Stimulated activated CD4-positive, alpha-beta T cell treated with anti-CD3 and anti-CD28 coated beads, Interleukin-1b, Interleukin-23, amount 100 ng/mL, for 4 hours (primary cell): ENCODE measurements around the gene ZNRD2.

Experiments used
- DNase-seq, 2 donors: peaks; one replicate each; pipeline ENCODE4 v3.0.0-alpha.2; 2020; ENCODE audit warnings: low read depth in 2 of 2

The ZNRD2 gene

GRCh38 chr11:65573391-65574079, 3.3 kb downstream of the ZNRD2 start:
- DNase-seq = no peak

- DNase-seq = peak; percentile 74 to 86
Measured at GRCh38 chr11:65574109-65574810, 4.0 kb downstream of the ZNRD2 start.

DNA sequence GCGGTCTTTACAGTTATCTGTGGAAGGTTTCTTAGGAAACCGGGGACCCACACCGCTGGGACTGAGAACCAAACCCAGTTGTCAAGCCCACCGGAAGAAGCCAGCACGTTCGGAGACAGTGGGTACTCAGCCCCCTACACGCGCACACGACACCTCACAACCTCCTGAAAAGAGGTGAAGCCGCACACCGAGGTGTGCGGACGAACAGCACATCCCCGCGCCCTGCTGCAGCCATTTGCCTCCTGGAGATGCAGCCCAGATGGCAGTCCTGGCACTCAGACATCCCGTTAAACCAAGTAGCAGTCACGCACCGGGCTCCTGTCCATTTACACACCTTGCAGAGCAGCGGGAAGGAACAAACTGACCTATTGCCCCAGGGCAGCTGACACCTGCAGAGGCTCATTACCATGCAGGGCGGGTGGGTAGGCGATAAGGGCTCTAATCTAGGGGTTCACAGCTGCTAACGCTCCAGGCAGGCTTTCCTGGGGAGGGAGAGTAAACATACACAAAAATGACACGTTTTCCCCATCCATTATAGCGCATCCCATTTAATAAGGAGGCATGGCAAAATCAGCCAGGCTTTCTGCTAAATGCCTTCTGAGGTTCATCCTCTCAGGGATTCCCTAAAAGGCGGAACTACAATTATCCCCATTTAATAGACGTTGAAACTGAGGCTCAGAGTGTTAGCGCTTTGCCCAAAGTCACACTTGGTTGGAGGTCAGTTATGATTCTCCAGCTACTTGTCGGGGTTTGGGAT, 4.7 kb downstream of the ZNRD2 start:
- no peak for DNase-seq

- DNase-seq = peak; percentile 67 to 73
Measured at GRCh38 chr11:65575568-65576231, 5.4 kb downstream of the ZNRD2 start, which contains the start of gene EHBP1L1. Gene EHBP1L1, plus strand, starts transcription at chr11:65576053. Its CDS starts 250 bp downstream, at chr11:65576303.

DNA sequence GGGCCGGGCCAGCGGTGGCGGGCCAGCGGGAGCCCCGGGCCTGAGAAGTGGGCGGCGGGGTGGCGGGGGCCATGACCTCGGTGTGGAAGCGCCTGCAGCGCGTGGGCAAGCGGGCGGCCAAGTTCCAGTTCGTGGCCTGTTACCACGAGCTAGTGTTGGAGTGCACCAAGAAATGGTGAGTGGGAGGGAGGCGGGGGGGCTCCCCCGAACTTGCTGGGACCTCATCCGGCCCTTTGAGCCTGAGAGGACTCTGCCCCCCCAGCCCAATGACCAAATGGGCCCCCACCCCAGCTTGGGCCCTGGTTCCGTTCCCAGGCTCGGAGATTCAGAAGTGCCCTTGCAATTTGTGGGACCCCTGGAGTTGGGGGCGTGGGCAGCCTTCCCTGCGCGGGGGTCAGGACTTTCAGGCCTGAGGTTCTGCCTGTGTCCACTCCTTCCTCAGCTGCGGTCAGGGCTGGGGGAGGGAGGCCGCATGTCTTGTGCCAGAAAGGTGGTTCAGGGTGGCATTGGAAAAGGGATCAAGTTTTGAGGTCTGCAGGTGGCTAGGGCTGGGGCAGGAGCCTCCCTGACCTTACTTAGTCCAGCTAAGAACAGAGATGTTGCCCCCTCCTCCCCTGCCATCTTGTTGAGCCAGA, 6.1 kb downstream of the ZNRD2 start:
- no peak for DNase-seq

- no peak for DNase-seq
Measured at GRCh38 chr11:65576867-65577755, 6.8 kb downstream of the ZNRD2 start.

- DNase-seq = no peak
Measured at GRCh38 chr11:65577756-65578109, 7.5 kb downstream of the ZNRD2 start.

- no peak for DNase-seq
Measured at GRCh38 chr11:65578134-65578533, 7.9 kb downstream of the ZNRD2 start.

DNA sequence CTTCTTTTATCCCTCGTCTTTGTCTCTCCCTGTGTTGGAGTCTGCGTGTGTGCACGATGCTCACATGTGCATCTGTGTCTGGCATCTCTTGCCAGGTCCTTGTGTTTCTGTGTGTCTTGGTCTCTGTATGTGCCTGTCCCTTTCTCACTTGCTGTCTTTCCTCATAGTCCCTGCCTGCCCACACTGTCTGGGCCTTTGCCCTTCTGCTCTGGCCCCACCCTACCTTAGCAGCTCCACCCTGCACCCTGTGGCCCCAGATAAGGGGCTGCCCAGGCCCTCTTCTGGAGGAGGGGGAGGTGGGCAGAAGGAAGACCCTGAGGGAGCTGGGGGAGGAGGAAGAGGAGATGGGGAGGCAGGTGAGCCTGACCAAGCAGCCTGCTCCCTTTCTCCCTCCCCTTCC, 8.4 kb downstream of the ZNRD2 start:
- no peak for DNase-seq

- DNase-seq = no peak
Measured at GRCh38 chr11:65579291-65579690, 9.0 kb downstream of the ZNRD2 start.

DNA sequence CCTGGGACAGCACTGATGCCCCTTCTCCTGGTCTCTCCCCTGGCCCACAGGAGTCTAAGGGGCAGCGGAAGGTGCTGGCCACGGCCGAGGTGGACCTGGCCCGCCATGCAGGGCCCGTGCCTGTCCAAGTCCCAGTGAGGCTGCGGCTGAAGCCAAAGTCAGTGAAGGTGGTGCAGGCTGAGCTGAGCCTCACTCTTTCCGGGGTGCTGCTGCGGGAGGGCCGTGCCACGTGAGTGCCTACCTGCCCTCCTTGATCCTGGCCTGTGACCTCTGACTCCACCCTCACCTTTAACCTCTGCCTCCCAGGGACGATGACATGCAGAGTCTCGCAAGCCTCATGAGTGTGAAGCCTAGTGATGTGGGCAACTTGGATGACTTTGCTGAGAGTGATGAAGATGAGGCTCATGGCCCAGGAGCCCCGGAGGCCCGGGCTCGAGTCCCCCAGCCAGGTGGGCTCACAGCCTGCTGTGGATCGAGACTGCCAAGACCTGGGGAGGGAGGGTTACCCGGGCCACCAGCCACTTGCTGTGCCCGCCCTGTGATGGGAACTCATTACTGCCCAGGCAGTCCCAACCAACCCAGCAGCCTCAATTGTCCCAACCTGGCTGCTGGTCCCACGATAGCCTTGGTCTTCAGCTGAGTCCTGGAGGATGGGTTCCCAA, 9.9 kb downstream of the ZNRD2 start:
- DNase-seq = no peak

GRCh38 chr11:65580756-65581155, 10.5 kb downstream of the ZNRD2 start:
- DNase-seq = no peak

- no peak for DNase-seq
Measured at GRCh38 chr11:65581928-65582327, 11.7 kb downstream of the ZNRD2 start.

- DNase-seq = no peak
Measured at GRCh38 chr11:65583589-65583988, 13.3 kb downstream of the ZNRD2 start.

DNA sequence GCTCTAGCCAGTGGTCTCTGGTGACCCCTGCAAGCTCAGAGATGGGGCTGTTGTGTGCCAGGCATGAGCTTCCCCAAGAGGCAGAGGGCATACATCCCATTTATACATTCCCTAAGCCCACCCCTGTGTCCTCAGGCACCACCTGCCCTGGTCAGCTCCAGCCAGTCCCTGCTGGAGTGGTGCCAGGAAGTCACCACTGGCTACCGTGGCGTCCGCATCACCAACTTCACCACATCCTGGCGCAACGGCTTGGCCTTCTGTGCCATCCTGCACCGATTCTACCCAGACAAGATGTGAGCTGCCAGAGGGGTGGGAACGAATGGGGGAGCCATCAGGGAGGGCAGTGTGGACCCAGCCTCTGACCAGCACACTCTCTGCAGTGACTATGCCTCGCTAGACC, 13.8 kb downstream of the ZNRD2 start:
- DNase-seq = no peak

- no peak for DNase-seq
Measured at GRCh38 chr11:65584723-65585171, 14.5 kb downstream of the ZNRD2 start.

GRCh38 chr11:65585396-65586246, 15.3 kb downstream of the ZNRD2 start:
- DNase-seq = no peak

DNA sequence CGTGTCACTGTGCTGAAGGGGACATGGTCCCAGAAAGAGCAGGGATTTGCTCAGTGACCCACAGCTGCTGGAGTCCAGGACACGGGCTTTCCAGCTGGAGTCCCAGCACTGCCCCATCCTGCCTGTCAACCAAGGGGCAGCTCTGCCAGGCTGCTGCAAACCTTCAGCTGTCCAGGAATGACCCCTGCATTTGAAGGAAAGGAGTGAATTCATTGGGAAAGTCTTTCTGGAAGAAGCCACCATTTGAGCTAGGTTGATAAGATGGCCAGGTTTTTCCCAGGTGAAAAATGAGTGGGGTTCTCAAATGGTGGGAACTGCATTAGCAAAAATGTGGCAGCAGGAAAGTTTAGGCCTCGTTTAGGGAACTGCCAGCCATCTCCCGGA, 16.0 kb downstream of the ZNRD2 start:
- no peak for DNase-seq

GRCh38 chr11:65586676-65587075, 16.4 kb downstream of the ZNRD2 start:
- DNase-seq = no peak
